H1 (cell line): ENCODE measurements around the gene P3H4. TPM values are rescaled to one million over a fixed set of nuclear protein-coding genes. Genes with fewer than 3 reads are reported as not detected.
A peak's percentile ranks its signal among the peaks of the same experiment; 100 is the strongest.

Experiments used
- CTCF ChIA-PET: fragments of 300-600 bp; sonication (Branson Sonifier 250); formaldehyde crosslinking; loops from one replicate; lab custom pipeline; 2021; ENCODE audit not compliant: partially characterized antibody; lab: Charles Lee
- POLR2A ChIA-PET: fragments of 300-600 bp; sonication (Branson Sonifier 250); formaldehyde crosslinking; loops from one replicate; lab custom pipeline; 2021; ENCODE audit warnings: inconsistent platforms; ENCODE audit not compliant: partially characterized antibody; lab: Charles Lee
- DNase-seq, 2 experiments: peaks; one replicate each; pipeline versions ENCODE4 v3.0.0 to v3.0.0-alpha.2; 2010 to 2022; ENCODE audit warnings: low spot score in 2 of 2, low read depth in 1 of 2, mixed read lengths in 1 of 2
- FAIRE-seq: peaks from 2 replicates; lab custom pipeline; 2011; peaks lifted over from hg19 to GRCh38; lab: Jason Lieb, UNC
- H2AFZ ChIP-seq: 2 replicates; pipeline ENCODE4 v1.8.1; 2012; ENCODE audit warnings: low read length, inconsistent platforms
- H2AK5ac ChIP-seq: 2 replicates; pipeline ENCODE4 v1.6.1; 2013; ENCODE audit warnings: low read depth, low read length
- H2BK120ac ChIP-seq: replicated peaks from 2 replicates; pipeline ENCODE3; 2013; ENCODE audit warnings: low read depth, low read length, inconsistent platforms
- H2BK12ac ChIP-seq: 2 replicates; pipeline ENCODE4 v1.6.1; 2013; ENCODE audit warnings: low read depth, low read length
- H2BK15ac ChIP-seq: 2 replicates; pipeline ENCODE4 v1.6.1; 2013; ENCODE audit warnings: low read length
- H2BK20ac ChIP-seq: 2 replicates; pipeline ENCODE4 v1.6.1; 2013; ENCODE audit warnings: low read length
- H2BK5ac ChIP-seq: 2 replicates; pipeline ENCODE4 v1.6.1; 2013; ENCODE audit warnings: low read depth, low read length
- H3K14ac ChIP-seq: 2 replicates; pipeline ENCODE4 v1.6.1; 2013; ENCODE audit warnings: inconsistent platforms; ENCODE audit not compliant: insufficient read length
- H3K18ac ChIP-seq: 2 replicates; pipeline ENCODE4 v1.6.1; 2013; ENCODE audit warnings: low read length; ENCODE audit errors: extremely low read depth
- H3K23ac ChIP-seq: 2 replicates; pipeline ENCODE4 v1.6.1; 2013; ENCODE audit warnings: inconsistent platforms; ENCODE audit not compliant: insufficient read length
- H3K23me2 ChIP-seq: 2 replicates; pipeline ENCODE4 v1.6.1; 2013; ENCODE audit warnings: low read depth, low read length
- H3K27ac ChIP-seq: 2 replicates; pipeline ENCODE4 v1.6.1; 2011; ENCODE audit warnings: low read depth, low read length, inconsistent platforms
- H3K27me3 ChIP-seq, 4 experiments: replicated peaks in 1 of 4; 1 replicate in 1 of 4; 2 replicates in 3 of 4; pipeline versions ENCODE4 v1.6.1 to v1.8.1; 2011 to 2013; ENCODE audit warnings: low read length in 3 of 4, mild to moderate bottlenecking in 3 of 4, inconsistent platforms in 2 of 4, mixed read lengths in 2 of 4, moderate library complexity in 1 of 4; ENCODE audit not compliant: control insufficient read depth in 3 of 4, insufficient read depth in 3 of 4; ENCODE audit errors: extremely low read depth in 1 of 4
- H3K36me3 ChIP-seq, 4 experiments: 2 replicates each; pipeline versions ENCODE4 v1.6.1 to v1.8.1; 2011 to 2013; ENCODE audit warnings: mild to moderate bottlenecking in 4 of 4, low read length in 3 of 4, moderate library complexity in 2 of 4, control low read depth in 1 of 4, inconsistent platforms in 1 of 4; ENCODE audit not compliant: insufficient read depth in 4 of 4, control insufficient read depth in 2 of 4
- H3K4ac ChIP-seq: replicated peaks from 2 replicates; pipeline ENCODE3; 2013; ENCODE audit warnings: low read length, low read depth, mixed read lengths, inconsistent platforms; ENCODE audit not compliant: insufficient read length
- H3K4me1 ChIP-seq, 4 experiments: replicated peaks in 1 of 4; 1 replicate in 1 of 4; 2 replicates in 3 of 4; pipeline versions ENCODE4 v1.6.1 to v1.8.1; 2011 to 2013; ENCODE audit warnings: low read length in 3 of 4, inconsistent platforms in 2 of 4, mixed read lengths in 1 of 4; ENCODE audit not compliant: insufficient read depth in 4 of 4, control insufficient read depth in 3 of 4
- H3K4me2 ChIP-seq, 2 experiments: 2 replicates each; pipeline versions ENCODE4 v1.6.1 to v1.8.1; 2011 to 2013; ENCODE audit warnings: low read depth in 2 of 2, low read length in 2 of 2, control low read depth in 1 of 2, inconsistent platforms in 1 of 2, mild to moderate bottlenecking in 1 of 2; ENCODE audit not compliant: insufficient read depth in 1 of 2
- H3K4me3 ChIP-seq, 4 experiments: fragments of 200-600, 300-600 bp in 1 of 4; sonication (generic), shearing (Covaris generic), sonication (Bioruptor Twin) in 1 of 4; 2 replicates each; pipeline versions ENCODE4 v1.5.1 to v1.8.1; 2011 to 2016; ENCODE audit warnings: low read length in 4 of 4, low read depth in 3 of 4, control low read depth in 2 of 4, inconsistent platforms in 2 of 4, mild to moderate bottlenecking in 2 of 4, mixed read lengths in 1 of 4, moderate library complexity in 1 of 4; ENCODE audit not compliant: insufficient read depth in 2 of 4; ENCODE audit errors: extremely low read depth in 1 of 4
- H3K56ac ChIP-seq: replicated peaks from 2 replicates; pipeline ENCODE3; 2013; ENCODE audit warnings: low read depth, mild to moderate bottlenecking, mixed read lengths, low read length, inconsistent platforms; ENCODE audit not compliant: insufficient read length
- H3K79me1 ChIP-seq: 2 replicates; pipeline ENCODE4 v1.6.1; 2013; ENCODE audit warnings: low read depth, low read length, control low read depth
- H3K79me2 ChIP-seq, 2 experiments: 2 replicates each; pipeline versions ENCODE4 v1.6.1 to v1.8.1; 2012 to 2013; ENCODE audit warnings: low read length in 2 of 2, mild to moderate bottlenecking in 2 of 2, inconsistent platforms in 1 of 2; ENCODE audit not compliant: insufficient read depth in 2 of 2, control insufficient read depth in 1 of 2
- H3K9ac ChIP-seq, 4 experiments: replicated peaks in 1 of 4; 1 replicate in 1 of 4; 2 replicates in 3 of 4; pipeline versions ENCODE4 v1.6.1 to v1.8.1; 2011 to 2013; ENCODE audit warnings: low read depth in 3 of 4, low read length in 3 of 4, control low read depth in 2 of 4, mild to moderate bottlenecking in 2 of 4, moderate library complexity in 2 of 4, inconsistent platforms in 1 of 4; ENCODE audit errors: extremely low read depth in 1 of 4
- H3K9me3 ChIP-seq, 2 experiments: 2 replicates each; pipeline versions ENCODE4 v1.6.1 to v1.8.1; 2012 to 2013; ENCODE audit warnings: mild to moderate bottlenecking in 2 of 2, moderate library complexity in 2 of 2, control low read depth in 1 of 2, inconsistent platforms in 1 of 2, low read depth in 1 of 2, low read length in 1 of 2, mixed read lengths in 1 of 2; ENCODE audit not compliant: insufficient read depth in 2 of 2
- H4K20me1 ChIP-seq, 2 experiments: replicated peaks in 1 of 2; 2 replicates each; pipeline versions ENCODE3 to v1.8.1; 2011 to 2013; ENCODE audit warnings: inconsistent platforms in 2 of 2, low read length in 2 of 2, mild to moderate bottlenecking in 1 of 2; ENCODE audit not compliant: insufficient read depth in 2 of 2, control insufficient read depth in 1 of 2
- H4K5ac ChIP-seq: 2 replicates; pipeline ENCODE4 v1.6.1; 2013; ENCODE audit warnings: low read length, low read depth, mixed read lengths, inconsistent platforms; ENCODE audit not compliant: insufficient read length
- H4K8ac ChIP-seq: 2 replicates; pipeline ENCODE4 v1.8.0; 2013; ENCODE audit warnings: mild to moderate bottlenecking, moderate library complexity, low read length, inconsistent platforms; ENCODE audit not compliant: insufficient read depth; ENCODE audit errors: extremely low read depth
- H4K91ac ChIP-seq: replicated peaks from 2 replicates; pipeline ENCODE3; 2013; ENCODE audit warnings: low read length, mixed read lengths, inconsistent platforms; ENCODE audit not compliant: insufficient read length
- ASH2L ChIP-seq: fragments of 200-600, 300-600 bp; sonication (generic); IDR thresholded peaks from one replicate; pipeline ENCODE4 v1.7.1; 2017; ENCODE audit warnings: low read length
- BCL11A ChIP-seq, 2 experiments: IDR thresholded peaks; one replicate each; pipeline ENCODE4 v1.6.1; 2011; ENCODE audit warnings: low read depth in 2 of 2, low read length in 2 of 2, mild to moderate bottlenecking in 2 of 2
- CTCF ChIP-seq, 3 experiments: IDR thresholded peaks; 1 replicate in 2 of 3; 2 replicates in 1 of 3; pipeline versions ENCODE4 v1.5.1 to v1.6.1; 2011; ENCODE audit warnings: low read length in 3 of 3, mild to moderate bottlenecking in 3 of 3, inconsistent platforms in 2 of 3, low read depth in 1 of 3, moderate library complexity in 1 of 3; ENCODE audit not compliant: insufficient read depth in 1 of 3; ENCODE audit errors: control extremely low read depth in 1 of 3
- RXRA ChIP-seq: IDR thresholded peaks from 2 replicates; pipeline ENCODE4 v1.6.1; 2011; ENCODE audit warnings: low read depth, mild to moderate bottlenecking, low read length, moderate library complexity; ENCODE audit not compliant: insufficient read depth
- SIRT6 ChIP-seq: IDR thresholded peaks from one replicate; pipeline ENCODE4 v1.7.1; 2012; ENCODE audit warnings: low read length, inconsistent platforms
- TAF7 ChIP-seq: optimal IDR thresholded peaks from 2 replicates; pipeline ENCODE3; 2011; ENCODE audit warnings: low read depth, mild to moderate bottlenecking, inconsistent platforms, low read length, moderate library complexity, borderline replicate concordance
- TBP ChIP-seq: IDR thresholded peaks from 2 replicates; pipeline ENCODE4 v1.6.1; 2011; ENCODE audit warnings: low read depth, low read length, improper control_type of control experiment
- TCF12 ChIP-seq: IDR thresholded peaks from 2 replicates; pipeline ENCODE4 v1.6.1; 2011; ENCODE audit warnings: low read depth, mild to moderate bottlenecking, low read length
- USF2 ChIP-seq: IDR thresholded peaks from 2 replicates; pipeline ENCODE4 v1.6.1; 2011; ENCODE audit warnings: low read length, improper control_type of control experiment
- WGBS, 2 experiments: shearing (Covaris generic) in 1 of 2; methylation state at CpG; one replicate each; pipeline versions ENCODE4 v1.1.6 to v1.1.7; 2013 to 2015; ENCODE audit warnings: low lambda C conversion rate in 2 of 2, mixed read lengths in 2 of 2, inconsistent platforms in 1 of 2, low coverage in 1 of 2, missing lambda C conversion rate in 1 of 2; ENCODE audit not compliant: insufficient replicate concordance in 2 of 2, insufficient coverage in 1 of 2, insufficient read length in 1 of 2; ENCODE audit errors: extremely low coverage in 1 of 2, missing lambda C conversion rate in 1 of 2; 5-methylcytosine and 5-hydroxymethylcytosine counted together
- polyA plus RNA-seq, 7 experiments: library from polyadenylated mRNA; depleted of rRNA in 3 of 7; stranded (reverse) in 5 of 7; unstranded in 2 of 7; fragments of >200 nt in 5 of 7; fragments of 200-250 nt in 2 of 7; gene quantifications; 1 replicate in 5 of 7; 2 replicates in 1 of 7; 4 replicates in 1 of 7; pipeline versions ENCODE4 v1.2.1 to v1.2.3, GENCODE V29; 2011 to 2013; ENCODE audit warnings: missing spikeins in 2 of 7, mixed read lengths in 2 of 7
- total RNA-seq: library from RNA; stranded (reverse); fragmentation: NEBNext Ultra II Directional; extraction: Animal tissue kit (Norgen Biotek cat#: 25700); gene quantifications from 2 replicates; pipeline ENCODE4 v1.2.1, GENCODE V29; 2021

Gene P3H4
- total and polyA plus RNA-seq, 2 of the 8 experiments (the other 6 are each of a cell fraction or from before 2014, with no cell fraction given): 23.4 to 26.7 TPM

- H4K8ac ChIP-seq: peak overlapping the region; percentile 86; the same call in 1 of the 2 replicates
- no peak overlapping the region for H3K23ac ChIP-seq
- ChIA-PET POLR2A (interaction anchor here (0.6 to 9.3 kb wide), 29 partner anchors 9 to 1565 kb away, joined by 3 to 84 read pairs (median 7); partner anchors contain the start of genes ACLY, EIF1, FKBP10 and HAP1), CTCF (interaction anchor here (0.6 to 7.0 kb wide), 31 partner anchors 9 to 1592 kb away, joined by 3 to 149 read pairs (median 6); partner anchors contain the start of genes FKBP10 and P3H4)
- peak overlapping the region; percentile 64 to 80 (median 72) for H3K4me3 ChIP-seq
- H3K79me2 ChIP-seq: peaks cover 0 to 33% of the 10 kb centered on the region in 2 experiments; a peak in 3 of 4 replicates
- peak overlapping the region; percentile 52 for H3K56ac ChIP-seq
- peak in 1 of 2 experiments; percentile 76 for DNase-seq
- H3K18ac ChIP-seq: peak overlapping the region; percentile 64
- H2BK120ac ChIP-seq: no peak overlapping the region
- peak overlapping the region; percentile 29; the same call in 1 of the 2 replicates for H2BK15ac ChIP-seq
- H3K79me1 ChIP-seq: peaks cover 10% of the 10 kb centered on the region
- WGBS, 2 experiments: 0% methylated on average over 2 of the region's 22 CpGs; no CpG with 5 or more reads in 1 of the 2 experiments
- H3K9ac ChIP-seq: peak overlapping the region; percentile 63 to 71 (median 71)
- H2AFZ ChIP-seq: no peak overlapping the region
- H3K27me3 ChIP-seq: no peaks in the 10 kb centered on the region
- no peak for FAIRE-seq
- peaks cover 2 to 19% (median 14%) of the 10 kb centered on the region in 4 experiments for H3K4me1 ChIP-seq
- H3K23me2 ChIP-seq: peaks cover 16% of the 10 kb centered on the region
- no peak overlapping the region for H2AK5ac ChIP-seq
- H2BK20ac ChIP-seq: 0 out of 2 replicates have a peak overlapping the region, but pooled peaks have one; percentile 32
- peaks cover 0 to 5% of the 10 kb centered on the region in 2 experiments for H4K20me1 ChIP-seq
- peak overlapping the region; percentile 85 for H4K91ac ChIP-seq
- no peaks in the 10 kb centered on the region for H3K9me3 ChIP-seq
- peak overlapping the region; percentile 80 for H4K5ac ChIP-seq
- H3K36me3 ChIP-seq: no peaks in the 10 kb centered on the region
- H2BK5ac ChIP-seq: 0 out of 2 replicates have a peak overlapping the region, but pooled peaks have one; percentile 20
- no peak overlapping the region for H3K14ac ChIP-seq
- peak overlapping the region; percentile 70 for H3K27ac ChIP-seq
- no peak overlapping the region for H3K4ac ChIP-seq
- H3K4me2 ChIP-seq: peak overlapping the region; percentile 89 to 97
- peak overlapping the region; percentile 71; the same call in 1 of the 2 replicates for H2BK12ac ChIP-seq
- TF ChIP-seq SIRT6 (no peak), BCL11A (IDR thresholded peaks at IDR 0.05; ENCODE audit: low read depth in 2 of 2, low read length in 2 of 2) (no peak), RXRA (no peak), ASH2L (peak; percentile 68), CTCF (IDR thresholded peaks at IDR 0.05; ENCODE audit: control extremely low read depth in 1 of 3, insufficient read depth in 1 of 3, low read depth in 1 of 3, low read length in 3 of 3) (peak in 1 of 3 experiments; percentile 12; a peak in 1 of 4 replicates), TAF7 (no peak), TBP (no peak), TCF12 (no peak), USF2 (0 out of 2 replicates have a peak, but pooled peaks have one; percentile 4)
Observed at GRCh38 chr17:41785859-41786226, 25.9 kb downstream of the P3H4 start.
